GDM1 (cell line): ENCODE results near the gene RPL18.
A peak's percentile ranks its signal among the peaks of the same experiment; 100 is the strongest.

ENCODE experiments used
- DNase-seq: peaks from one replicate; lab custom pipeline; 2025; lab: John Stamatoyannopoulos, UW

Gene RPL18

DNA sequence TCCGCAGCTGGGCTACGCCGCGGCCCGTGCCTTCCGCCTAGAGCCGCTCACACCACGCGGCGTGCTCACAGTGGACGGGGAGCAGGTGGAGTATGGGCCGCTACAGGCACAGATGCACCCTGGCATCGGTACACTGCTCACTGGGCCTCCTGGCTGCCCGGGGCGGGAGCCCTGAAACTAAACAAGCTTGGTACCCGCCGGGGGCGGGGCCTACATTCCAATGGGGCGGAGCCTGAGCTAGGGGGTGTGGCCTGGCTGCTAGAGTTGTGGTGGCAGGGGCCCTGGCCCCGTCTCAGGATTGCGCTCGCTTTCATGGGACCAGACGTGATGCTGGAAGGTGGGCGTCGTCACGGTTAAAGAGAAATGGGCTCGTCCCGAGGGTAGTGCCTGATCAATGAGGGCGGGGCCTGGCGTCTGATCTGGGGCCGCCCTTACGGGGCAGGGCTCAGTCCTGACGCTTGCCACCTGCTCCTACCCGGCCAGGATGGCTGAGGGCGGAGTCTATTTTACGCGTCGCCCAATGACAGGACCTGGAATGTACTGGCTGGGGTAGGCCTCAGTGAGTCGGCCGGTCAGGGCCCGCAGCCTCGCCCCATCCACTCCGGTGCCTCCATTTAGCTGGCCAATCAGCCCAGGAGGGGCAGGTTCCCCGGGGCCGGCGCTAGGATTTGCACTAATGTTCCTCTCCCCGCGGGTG is 10.8 kb upstream of the RPL18 start:
- DNase-seq, result no peak

DNA sequence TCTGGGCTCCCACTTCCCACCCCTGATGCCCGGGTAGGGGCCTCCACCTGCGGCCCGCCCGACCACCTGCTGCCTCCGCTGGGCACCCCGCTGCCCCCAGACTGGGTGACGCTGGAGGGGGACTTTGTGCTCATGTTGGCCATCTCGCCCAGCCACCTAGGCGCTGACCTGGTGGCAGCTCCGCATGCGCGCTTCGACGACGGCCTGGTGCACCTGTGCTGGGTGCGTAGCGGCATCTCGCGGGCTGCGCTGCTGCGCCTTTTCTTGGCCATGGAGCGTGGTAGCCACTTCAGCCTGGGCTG is 10.3 kb upstream of the RPL18 start:
- no peak for DNase-seq

DNA sequence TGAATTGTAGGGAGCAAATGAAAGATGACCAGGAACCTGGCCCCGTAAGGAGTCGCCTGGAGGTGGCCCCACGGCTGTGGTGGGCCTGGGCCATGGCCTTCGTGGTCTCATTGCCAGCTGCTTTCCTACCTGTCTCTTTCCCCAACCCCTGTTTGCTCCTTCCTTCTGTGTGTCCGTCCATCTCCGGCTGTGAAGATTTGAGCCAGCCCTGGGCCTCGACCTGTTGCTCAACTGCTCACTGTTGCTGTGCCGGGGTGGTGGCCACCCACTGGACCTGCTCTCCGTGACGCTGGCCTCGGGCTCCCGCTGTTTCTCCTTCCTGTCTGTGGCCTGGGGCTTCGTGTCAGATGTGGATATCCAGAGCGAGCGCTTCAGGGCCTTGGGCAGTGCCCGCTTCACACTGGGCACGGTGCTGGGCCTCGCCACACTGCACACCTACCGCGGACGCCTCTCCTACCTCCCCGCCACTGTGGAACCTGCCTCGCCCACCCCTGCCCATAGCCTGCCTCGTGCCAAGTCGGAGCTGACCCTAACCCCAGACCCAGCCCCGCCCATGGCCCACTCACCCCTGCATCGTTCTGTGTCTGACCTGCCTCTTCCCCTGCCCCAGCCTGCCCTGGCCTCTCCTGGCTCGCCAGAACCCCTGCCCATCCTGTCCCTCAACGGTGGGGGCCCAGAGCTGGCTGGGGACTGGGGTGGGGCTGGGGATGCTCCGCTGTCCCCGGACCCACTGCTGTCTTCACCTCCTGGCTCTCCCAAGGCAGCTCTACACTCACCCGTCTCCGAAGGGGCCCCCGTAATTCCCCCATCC is 9.7 kb upstream of the RPL18 start:
- no peak for DNase-seq

DNA sequence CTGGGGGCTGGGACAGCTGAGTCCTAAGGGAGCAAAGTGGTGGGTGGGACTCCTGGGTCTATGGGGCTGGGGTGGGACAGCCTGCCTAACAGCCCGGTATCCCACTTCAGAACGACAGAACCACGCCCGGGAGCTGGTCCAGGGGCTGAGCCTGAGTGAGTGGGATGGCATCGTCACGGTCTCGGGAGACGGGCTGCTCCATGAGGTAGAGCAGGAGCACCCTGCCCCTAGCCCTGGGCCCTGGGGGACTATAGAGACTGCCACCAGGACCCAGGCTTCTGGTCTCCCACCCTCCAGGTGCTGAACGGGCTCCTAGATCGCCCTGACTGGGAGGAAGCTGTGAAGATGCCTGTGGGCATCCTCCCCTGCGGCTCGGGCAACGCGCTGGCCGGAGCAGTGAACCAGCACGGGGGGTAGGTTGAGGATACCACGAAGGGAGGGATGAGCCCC is 8.9 kb upstream of the RPL18 start:
- DNase-seq, result no peak

- no peak for DNase-seq
These were observed 8.4 kb upstream of the RPL18 start for GRCh38 chr19:48627201-48627864.

GRCh38 chr19:48625891-48626327 is 6.9 kb upstream of the RPL18 start:
- DNase-seq, result no peak

DNA sequence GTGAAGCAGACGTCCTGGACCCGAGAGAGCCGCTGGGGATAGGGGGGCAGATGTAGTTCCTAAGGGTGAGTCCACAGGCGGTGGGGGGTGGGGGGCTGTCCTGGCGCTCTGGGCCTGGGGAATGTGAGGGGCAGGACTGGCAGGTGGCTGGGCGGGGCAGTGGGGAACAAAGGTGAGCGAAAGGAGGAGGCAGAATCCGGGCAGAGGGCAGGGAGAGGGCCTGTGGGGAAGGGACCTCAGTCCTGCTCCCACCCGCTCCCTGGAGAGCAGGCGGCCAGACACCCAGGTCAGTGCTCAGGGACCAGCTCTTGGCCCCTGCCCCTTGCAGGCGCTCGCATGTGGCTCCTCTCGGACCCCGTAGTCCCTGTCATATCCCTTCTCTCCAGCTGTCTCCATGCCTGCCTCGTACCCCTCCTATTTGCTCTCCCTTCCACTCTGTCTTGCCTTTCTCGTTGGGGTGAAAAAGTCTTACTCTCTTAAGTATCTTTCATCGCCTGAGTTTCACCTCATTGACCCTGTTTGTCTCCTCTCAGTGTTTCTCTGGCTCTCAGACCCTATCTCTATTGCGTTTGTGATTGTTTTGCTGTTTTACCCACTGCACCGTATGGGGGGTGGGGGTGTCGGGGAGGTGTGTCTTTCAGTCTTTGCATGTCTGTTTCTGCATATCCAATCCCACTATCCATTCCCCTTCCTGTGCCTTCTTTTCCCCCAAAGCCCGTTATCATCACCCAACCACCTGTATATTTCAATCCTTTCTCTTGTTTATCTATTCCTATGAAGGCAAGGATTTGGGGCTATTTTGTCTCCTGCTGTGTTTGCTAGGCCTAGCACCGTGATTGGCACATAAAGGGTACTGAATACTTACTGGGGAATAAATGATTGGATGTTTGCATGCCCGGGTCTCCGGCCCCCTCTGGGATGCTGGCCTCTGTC is 6.1 kb upstream of the RPL18 start:
- DNase-seq, result no peak

DNA sequence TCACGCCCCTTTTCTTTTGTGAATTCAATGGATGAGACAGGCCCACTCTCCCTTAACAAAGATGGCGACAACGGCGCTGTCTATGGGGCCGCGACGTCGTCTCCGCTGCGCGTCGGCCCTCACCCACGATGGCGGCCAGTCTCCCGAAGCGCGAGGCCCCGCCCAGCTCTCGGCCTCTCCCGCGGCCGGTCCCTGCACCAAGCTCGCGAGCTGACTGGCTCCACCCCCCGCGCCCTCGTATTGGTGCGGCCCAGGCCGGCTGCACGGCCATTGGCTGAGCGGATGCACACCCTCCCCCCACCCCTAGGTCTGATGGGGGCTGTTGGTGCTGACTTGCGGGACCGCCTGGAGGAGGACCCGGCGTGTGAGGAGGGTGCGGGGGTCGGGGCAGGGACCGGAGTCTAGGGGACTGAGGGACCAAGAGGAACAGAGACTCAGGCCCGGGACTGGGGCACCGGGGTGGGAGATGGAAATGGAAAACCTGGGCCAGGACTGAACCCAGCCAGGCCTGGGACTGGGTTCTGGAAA is 5.2 kb upstream of the RPL18 start:
- peak; percentile 97 for DNase-seq

GRCh38 chr19:48623556-48624066 is 4.6 kb upstream of the RPL18 start:
- DNase-seq, result no peak

- no peak for DNase-seq
These were observed 961 bp upstream of the RPL18 start for GRCh38 chr19:48619692-48620585.

DNA sequence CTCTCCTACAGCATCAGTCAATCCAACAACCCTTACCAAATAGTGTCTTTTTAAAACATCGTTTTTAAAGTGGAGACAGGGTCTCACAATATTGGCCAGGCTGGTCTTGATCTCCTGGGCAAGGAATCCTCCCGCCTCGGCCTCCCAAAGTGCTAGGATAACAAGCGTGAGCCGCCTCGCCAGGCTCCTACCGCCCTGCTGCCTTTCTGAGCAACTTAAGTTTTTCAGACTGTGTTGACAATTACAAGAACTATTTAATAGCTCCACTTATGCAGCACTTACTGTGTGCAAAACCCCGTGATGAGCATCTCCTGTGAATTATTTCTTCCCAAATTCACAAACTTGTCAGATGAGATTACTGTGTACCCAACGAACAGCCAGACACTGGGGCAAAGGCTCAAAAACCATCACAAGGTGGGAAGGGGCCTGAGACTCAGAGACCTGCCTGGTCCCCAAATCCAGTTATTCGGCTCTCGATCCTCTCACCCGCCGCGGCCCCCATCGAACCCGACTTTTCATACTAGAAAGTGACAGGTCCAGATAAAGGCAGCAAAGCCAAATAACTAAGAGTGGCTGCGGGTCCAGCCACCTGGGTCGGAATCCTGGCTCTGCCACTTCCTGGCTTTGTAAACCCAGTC is 581 bp downstream of the RPL18 start:
- DNase-seq, result no peak

GRCh38 chr19:48617146-48617937 is 1.6 kb downstream of the RPL18 start:
- no peak for DNase-seq

GRCh38 chr19:48616491-48617056 is 2.4 kb downstream of the RPL18 start:
- DNase-seq, result no peak

DNA sequence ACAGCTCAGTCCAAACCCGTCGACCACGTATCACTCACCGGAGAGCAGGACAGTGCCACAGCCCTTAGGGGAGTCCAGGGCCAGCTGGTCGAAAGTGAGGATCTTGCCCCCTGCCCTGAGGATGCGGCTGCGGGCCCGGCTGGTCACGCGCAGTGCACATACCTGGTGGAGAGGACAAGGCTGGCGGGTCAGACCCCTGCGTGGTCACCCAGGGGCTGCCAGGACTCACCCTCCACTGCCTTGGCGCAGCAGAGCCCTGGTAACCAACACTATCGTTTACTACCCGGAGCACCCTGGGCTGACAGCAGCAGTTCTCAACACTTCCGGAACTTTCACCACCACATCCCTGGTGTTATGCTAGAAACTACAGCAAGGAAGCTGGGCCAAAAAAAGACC is 2.9 kb downstream of the RPL18 start:
- DNase-seq, result no peak

- DNase-seq, result no peak
These were observed 3.5 kb downstream of the RPL18 start for GRCh38 chr19:48615231-48616040.

- no peak for DNase-seq
These were observed 4.3 kb downstream of the RPL18 start, which contains the start of gene FAM83E for GRCh38 chr19:48614436-48615230. TSS of gene FAM83E (minus strand) at chr19:48615076. CDS start at chr19:48613372, 1,704 bp downstream.

DNA sequence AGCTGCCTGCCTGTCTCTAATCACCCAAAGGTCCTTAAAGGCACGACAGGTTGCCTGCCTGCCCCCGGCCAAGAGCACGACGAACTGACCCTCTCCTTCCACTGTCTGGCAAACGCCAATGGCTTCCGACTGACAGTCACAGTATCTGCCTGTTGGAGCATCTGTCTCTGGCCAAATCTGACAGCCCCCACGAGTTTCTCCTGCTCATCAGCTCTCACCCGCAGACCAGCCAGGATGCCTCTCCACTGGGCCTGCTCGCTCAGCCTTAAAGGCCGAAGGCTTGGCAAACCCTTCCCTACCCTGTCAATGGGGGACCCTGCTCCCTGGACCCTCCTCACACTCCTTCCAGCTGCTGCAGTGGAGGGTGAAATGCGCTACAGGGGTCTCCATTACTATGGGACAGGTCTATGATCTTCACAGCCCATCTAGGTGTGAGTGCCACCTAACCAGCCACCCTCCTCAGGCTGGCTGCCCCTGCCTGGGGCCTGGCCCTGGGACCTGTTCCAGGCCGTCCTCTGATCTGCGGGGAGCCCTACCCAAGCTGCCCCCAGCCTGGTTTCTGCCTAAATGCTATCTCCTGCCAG is 5.0 kb downstream of the RPL18 start:
- no peak for DNase-seq
